Neural cell (in vitro differentiated cells): Measurements from ENCODE around the gene FAM117A. TPM values are rescaled to one million over a fixed set of nuclear protein-coding genes. Genes with fewer than 3 reads are reported as not detected.

Experiments
- H2AFZ ChIP-seq: fragments of 200-600, 300-800 bp; sonication (generic), shearing (Covaris generic); 2 replicates; pipeline ENCODE4 v1.6.0; 2014; ENCODE audit warnings: low read depth, mild to moderate bottlenecking, antibody characterized with exemption, low read length, moderate library complexity
- H3F3A ChIP-seq: fragments of 200-600 bp; shearing (Covaris generic); 2 replicates; pipeline ENCODE4 v1.6.1; 2016; ENCODE audit warnings: mild to moderate bottlenecking, moderate library complexity, mixed read lengths, antibody characterized with exemption, low read length; ENCODE audit not compliant: insufficient read depth, poor library complexity, severe bottlenecking
- H3K27ac ChIP-seq: fragments of 200-600, 300-800 bp; sonication (generic), shearing (Covaris generic); 2 replicates; pipeline ENCODE4 v1.5.1; 2014; ENCODE audit warnings: mild to moderate bottlenecking, low read length, moderate library complexity
- H3K27me3 ChIP-seq: fragments of 300-800, 200-600 bp; sonication (generic), shearing (Covaris generic); 2 replicates; pipeline ENCODE4 v1.6.0; 2014; ENCODE audit warnings: mild to moderate bottlenecking, low read depth, low read length, moderate library complexity; ENCODE audit not compliant: insufficient read depth
- H3K36me3 ChIP-seq: fragments of 300-800, 200-600 bp; sonication (generic), shearing (Covaris generic); 2 replicates; pipeline ENCODE4 v1.5.1; 2014; ENCODE audit warnings: mild to moderate bottlenecking, antibody characterized with exemption, low read length, moderate library complexity; ENCODE audit not compliant: insufficient read depth
- H3K4me2 ChIP-seq: fragments of 300-800, 200-600 bp; sonication (generic), shearing (Covaris generic); 2 replicates; pipeline ENCODE4 v1.6.0; 2014; ENCODE audit warnings: mild to moderate bottlenecking, low read length
- H3K4me3 ChIP-seq: fragments of 300-800, 200-600 bp; sonication (generic), shearing (Covaris generic); 2 replicates; pipeline ENCODE4 v1.5.1; 2014; ENCODE audit warnings: mild to moderate bottlenecking, low read length, moderate library complexity
- H3K79me2 ChIP-seq: fragments of 200-600 bp; shearing (Covaris generic); replicated peaks from 2 replicates; pipeline ENCODE4 v1.6.0; 2014; ENCODE audit warnings: mild to moderate bottlenecking, low read length, moderate library complexity; ENCODE audit not compliant: insufficient read depth
- H3K9ac ChIP-seq: fragments of 300-800, 200-600 bp; sonication (generic), shearing (Covaris generic); 2 replicates; pipeline ENCODE4 v1.6.1; 2016; ENCODE audit warnings: mild to moderate bottlenecking, low read length, mixed read lengths
- H3K9me2 ChIP-seq: fragments of 200-600 bp; shearing (Covaris generic); 2 replicates; pipeline ENCODE4 v1.6.1; 2016; ENCODE audit warnings: mild to moderate bottlenecking, low read length, mixed read lengths; ENCODE audit not compliant: insufficient read depth
- H3K9me3 ChIP-seq: fragments of 200-600, 300-800 bp; sonication (generic), shearing (Covaris generic); 2 replicates; pipeline ENCODE4 v1.6.1; 2016; ENCODE audit warnings: mild to moderate bottlenecking, mixed run types, low read length, moderate library complexity, mixed read lengths
- H4K20me1 ChIP-seq: fragments of 200-600 bp; shearing (Covaris generic); 2 replicates; pipeline ENCODE4 v1.6.1; 2016; ENCODE audit warnings: mild to moderate bottlenecking, mixed run types; ENCODE audit not compliant: insufficient read depth
- EP300 ChIP-seq: fragments of 450-650 bp; conservative IDR thresholded peaks from 2 replicates; pipeline ENCODE4 v1.6.1; 2014; ENCODE audit warnings: antibody characterized with exemption, mild to moderate bottlenecking, moderate library complexity; ENCODE audit not compliant: poor library complexity, severe bottlenecking
- EZH2 ChIP-seq: fragments of 200-600, 300-800 bp; shearing (Covaris generic), sonication (generic); IDR thresholded peaks from 2 replicates; pipeline ENCODE4 v1.6.1; 2014; ENCODE audit warnings: antibody characterized with exemption, low read length, borderline replicate concordance, mild to moderate bottlenecking; ENCODE audit not compliant: insufficient read depth, poor library complexity, severe bottlenecking
- MXI1 ChIP-seq: fragments of 450-650 bp; conservative IDR thresholded peaks from 2 replicates; pipeline ENCODE4 v1.6.1; 2014; ENCODE audit warnings: antibody characterized with exemption, mild to moderate bottlenecking; ENCODE audit not compliant: poor library complexity, severe bottlenecking
- POLR2AphosphoS5 ChIP-seq: IDR thresholded peaks from 2 replicates; pipeline ENCODE4 v1.6.1; 2012
- RAD21 ChIP-seq: fragments of 450-650 bp; conservative IDR thresholded peaks from 2 replicates; pipeline ENCODE4 v1.6.1; 2014; ENCODE audit warnings: antibody characterized with exemption, mild to moderate bottlenecking, moderate library complexity
- SMC3 ChIP-seq: fragments of 450-650 bp; conservative IDR thresholded peaks from 2 replicates; pipeline ENCODE4 v1.6.1; 2014; ENCODE audit warnings: antibody characterized with exemption, mild to moderate bottlenecking, moderate library complexity; ENCODE audit not compliant: poor library complexity
- TAF1 ChIP-seq: IDR thresholded peaks from 2 replicates; pipeline ENCODE4 v1.6.1; 2012; ENCODE audit warnings: low read depth
- polyA plus RNA-seq: library from polyadenylated mRNA; depleted of rRNA; stranded (reverse); fragments of >200 nt; gene quantifications from 2 replicates; pipeline ENCODE4 v1.2.3, GENCODE V29; 2014
- TF ChIP-seq, protein P1 (sequence below): fragments of 450-650 bp; IDR thresholded peaks from 2 replicates; pipeline ENCODE4 v1.5.1; 2014; ENCODE audit warnings: antibody characterized with exemption, mild to moderate bottlenecking, moderate library complexity; ENCODE audit not compliant: poor library complexity, severe bottlenecking
- TF ChIP-seq, protein P2 (sequence below): IDR thresholded peaks from 2 replicates; pipeline ENCODE4 v1.6.1; 2012; ENCODE audit warnings: borderline replicate concordance

FAM117A gene
- polyA plus RNA-seq, 1 donor from 2014 or later: 3.7 TPM

GRCh38 chr17:49798738-49799137, 34.8 kb upstream of the FAM117A start:
- H3K9me3 ChIP-seq: no peaks in the 10 kb centered on the region
- TF ChIP-seq MXI1: no peak
- TF ChIP-seq, protein P1, sequence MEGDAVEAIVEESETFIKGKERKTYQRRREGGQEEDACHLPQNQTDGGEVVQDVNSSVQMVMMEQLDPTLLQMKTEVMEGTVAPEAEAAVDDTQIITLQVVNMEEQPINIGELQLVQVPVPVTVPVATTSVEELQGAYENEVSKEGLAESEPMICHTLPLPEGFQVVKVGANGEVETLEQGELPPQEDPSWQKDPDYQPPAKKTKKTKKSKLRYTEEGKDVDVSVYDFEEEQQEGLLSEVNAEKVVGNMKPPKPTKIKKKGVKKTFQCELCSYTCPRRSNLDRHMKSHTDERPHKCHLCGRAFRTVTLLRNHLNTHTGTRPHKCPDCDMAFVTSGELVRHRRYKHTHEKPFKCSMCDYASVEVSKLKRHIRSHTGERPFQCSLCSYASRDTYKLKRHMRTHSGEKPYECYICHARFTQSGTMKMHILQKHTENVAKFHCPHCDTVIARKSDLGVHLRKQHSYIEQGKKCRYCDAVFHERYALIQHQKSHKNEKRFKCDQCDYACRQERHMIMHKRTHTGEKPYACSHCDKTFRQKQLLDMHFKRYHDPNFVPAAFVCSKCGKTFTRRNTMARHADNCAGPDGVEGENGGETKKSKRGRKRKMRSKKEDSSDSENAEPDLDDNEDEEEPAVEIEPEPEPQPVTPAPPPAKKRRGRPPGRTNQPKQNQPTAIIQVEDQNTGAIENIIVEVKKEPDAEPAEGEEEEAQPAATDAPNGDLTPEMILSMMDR: no peak
- TF ChIP-seq POLR2AphosphoS5: no peak
- TF ChIP-seq EP300: no peak
- TF ChIP-seq, protein P2, sequence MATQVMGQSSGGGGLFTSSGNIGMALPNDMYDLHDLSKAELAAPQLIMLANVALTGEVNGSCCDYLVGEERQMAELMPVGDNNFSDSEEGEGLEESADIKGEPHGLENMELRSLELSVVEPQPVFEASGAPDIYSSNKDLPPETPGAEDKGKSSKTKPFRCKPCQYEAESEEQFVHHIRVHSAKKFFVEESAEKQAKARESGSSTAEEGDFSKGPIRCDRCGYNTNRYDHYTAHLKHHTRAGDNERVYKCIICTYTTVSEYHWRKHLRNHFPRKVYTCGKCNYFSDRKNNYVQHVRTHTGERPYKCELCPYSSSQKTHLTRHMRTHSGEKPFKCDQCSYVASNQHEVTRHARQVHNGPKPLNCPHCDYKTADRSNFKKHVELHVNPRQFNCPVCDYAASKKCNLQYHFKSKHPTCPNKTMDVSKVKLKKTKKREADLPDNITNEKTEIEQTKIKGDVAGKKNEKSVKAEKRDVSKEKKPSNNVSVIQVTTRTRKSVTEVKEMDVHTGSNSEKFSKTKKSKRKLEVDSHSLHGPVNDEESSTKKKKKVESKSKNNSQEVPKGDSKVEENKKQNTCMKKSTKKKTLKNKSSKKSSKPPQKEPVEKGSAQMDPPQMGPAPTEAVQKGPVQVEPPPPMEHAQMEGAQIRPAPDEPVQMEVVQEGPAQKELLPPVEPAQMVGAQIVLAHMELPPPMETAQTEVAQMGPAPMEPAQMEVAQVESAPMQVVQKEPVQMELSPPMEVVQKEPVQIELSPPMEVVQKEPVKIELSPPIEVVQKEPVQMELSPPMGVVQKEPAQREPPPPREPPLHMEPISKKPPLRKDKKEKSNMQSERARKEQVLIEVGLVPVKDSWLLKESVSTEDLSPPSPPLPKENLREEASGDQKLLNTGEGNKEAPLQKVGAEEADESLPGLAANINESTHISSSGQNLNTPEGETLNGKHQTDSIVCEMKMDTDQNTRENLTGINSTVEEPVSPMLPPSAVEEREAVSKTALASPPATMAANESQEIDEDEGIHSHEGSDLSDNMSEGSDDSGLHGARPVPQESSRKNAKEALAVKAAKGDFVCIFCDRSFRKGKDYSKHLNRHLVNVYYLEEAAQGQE: no peak
- TF ChIP-seq EZH2: no peak
- TF ChIP-seq SMC3: no peak
- no peak for TF ChIP-seq RAD21
- TF ChIP-seq TAF1: no peak
- H3K4me2 ChIP-seq: no peak overlapping the region
- no peaks in the 10 kb centered on the region for H3F3A ChIP-seq
- H3K27ac ChIP-seq: no peak overlapping the region
- peaks cover 10% of the 10 kb centered on the region for H3K36me3 ChIP-seq
- no peaks in the 10 kb centered on the region for H3K9me2 ChIP-seq
- no peaks in the 10 kb centered on the region for H4K20me1 ChIP-seq
- H3K27me3 ChIP-seq: no peaks in the 10 kb centered on the region
- H2AFZ ChIP-seq: no peak overlapping the region
- no peak overlapping the region for H3K4me3 ChIP-seq
- no peak overlapping the region for H3K9ac ChIP-seq
- H3K79me2 ChIP-seq: peaks cover 28% of the 10 kb centered on the region

DNA sequence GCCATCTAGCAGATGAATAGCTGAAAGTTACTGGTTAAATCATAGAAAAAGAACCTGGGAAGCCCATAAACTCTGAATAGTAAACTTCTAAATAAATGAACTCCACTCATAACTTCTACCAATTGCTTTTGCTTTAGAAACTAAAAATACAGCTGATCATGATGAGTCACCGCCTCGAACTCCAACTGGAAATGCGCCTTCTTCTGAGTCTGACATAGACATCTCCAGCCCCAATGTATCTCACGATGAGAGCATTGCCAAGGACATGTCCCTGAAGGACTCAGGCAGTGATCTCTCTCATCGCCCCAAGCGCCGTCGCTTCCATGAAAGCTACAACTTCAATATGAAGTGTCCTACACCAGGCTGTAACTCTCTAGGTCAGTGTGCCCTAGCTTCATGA, 34.3 kb upstream of the FAM117A start:
- no peak overlapping the region for H2AFZ ChIP-seq
- peaks cover 29% of the 10 kb centered on the region for H3K79me2 ChIP-seq
- no peak overlapping the region for H3K9ac ChIP-seq
- H3F3A ChIP-seq: no peaks in the 10 kb centered on the region
- no peak overlapping the region for H3K4me2 ChIP-seq
- H4K20me1 ChIP-seq: no peaks in the 10 kb centered on the region
- no peak overlapping the region for H3K27ac ChIP-seq
- H3K27me3 ChIP-seq: no peaks in the 10 kb centered on the region
- TF ChIP-seq, protein P2: no peak
- TF ChIP-seq MXI1 (no peak), RAD21 (no peak), POLR2AphosphoS5 (no peak), EZH2 (no peak), EP300 (no peak), TAF1 (no peak), SMC3 (no peak)
- TF ChIP-seq, protein P1: no peak
- H3K9me3 ChIP-seq: no peaks in the 10 kb centered on the region
- H3K36me3 ChIP-seq: peaks cover 10% of the 10 kb centered on the region
- no peak overlapping the region for H3K4me3 ChIP-seq
- H3K9me2 ChIP-seq: no peaks in the 10 kb centered on the region
